Breast epithelium (tissue), 3 donors: ENCODE data around the gene DNAJB8.

Source experiments
- CTCF ChIP-seq, 3 donors: fragments of 450-650 bp; IDR thresholded peaks; one replicate each; pipeline ENCODE4 v1.5.1; 2016 to 2017; ENCODE audit warnings: antibody characterized with exemption in 3 of 3, mild to moderate bottlenecking in 3 of 3, moderate library complexity in 3 of 3
- POLR2A ChIP-seq: fragments of 450-650 bp; IDR thresholded peaks from one replicate; pipeline ENCODE4 v1.6.1; 2016; ENCODE audit warnings: antibody characterized with exemption, mild to moderate bottlenecking, moderate library complexity
- POLR2AphosphoS5 ChIP-seq, 3 donors: sonication (generic); formaldehyde crosslinking; IDR thresholded peaks; one replicate each; pipeline ENCODE4 v1.6.1; 2017; ENCODE audit warnings: antibody characterized with exemption in 3 of 3

- TF ChIP-seq CTCF (IDR thresholded peaks at IDR 0.05) (no peak), POLR2AphosphoS5 (IDR thresholded peaks at IDR 0.05) (no peak), POLR2A (no peak)
Measured at GRCh38 chr3:128438488-128439072, 28.1 kb downstream of the DNAJB8 start.
